ENCODE measurements around the gene TLX2. TPM values are rescaled to one million over a fixed set of nuclear protein-coding genes. Genes with fewer than 3 reads are reported as not detected.

TLX2 gene
- total and polyA plus RNA-seq, 2 of the 8 experiments (the other 6 are each of a cell fraction or from before 2014, with no cell fraction given), result 0.06 to 0.17 TPM

DNA sequence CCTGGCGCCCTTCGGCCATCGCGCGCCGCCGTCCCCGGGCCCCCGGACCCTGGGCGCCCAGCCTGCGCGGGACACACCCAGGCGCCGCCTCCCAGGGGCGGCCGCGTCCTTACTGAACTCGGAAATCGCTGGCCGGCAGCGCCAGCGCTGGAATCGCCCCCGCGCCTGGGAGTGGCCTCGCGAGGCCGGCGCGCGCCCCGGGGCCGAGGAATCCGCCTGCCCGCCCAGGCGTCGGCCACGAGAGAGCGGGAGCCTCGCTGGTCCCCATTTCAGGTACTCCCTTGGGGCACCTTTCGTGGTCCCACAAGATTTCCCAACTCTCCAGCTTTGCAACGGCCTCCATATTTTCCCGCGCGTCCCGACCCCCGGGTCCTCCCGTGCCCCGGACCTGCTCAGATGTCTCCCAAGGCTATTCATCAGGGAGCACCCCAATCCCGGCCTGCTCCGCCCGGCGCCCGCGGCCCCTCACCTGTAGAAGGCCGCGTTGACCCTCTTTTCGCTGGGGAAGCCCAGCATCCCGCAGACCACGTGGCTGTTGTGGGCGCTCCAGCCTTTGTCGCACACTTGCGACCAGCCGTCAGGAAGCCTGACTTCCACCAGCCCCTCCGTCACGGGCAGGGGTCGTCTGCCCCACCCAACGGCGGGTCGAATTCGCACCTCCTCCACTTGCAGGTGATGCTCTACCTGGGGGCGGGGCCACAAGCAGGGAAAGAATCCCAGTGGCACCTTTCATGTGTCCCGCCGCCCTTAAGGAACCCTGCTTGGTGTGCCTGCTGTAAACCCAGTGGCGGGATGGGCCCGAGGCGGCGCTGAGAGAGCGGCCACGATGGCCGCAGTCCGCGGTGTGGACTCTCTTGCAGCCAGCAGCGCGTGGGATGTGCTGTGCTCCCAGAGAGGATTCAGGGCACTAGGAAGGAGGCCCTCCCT, 34.9 kb downstream of the TLX2 start (continued):
- TF ChIP-seq POU5F1 (IDR thresholded peaks at IDR 0.05; ENCODE audit: low read depth, low read length), result no peak
- TF ChIP-seq CREB1 (IDR thresholded peaks at IDR 0.05), result peak; percentile 78; the same call in 1 of the 2 replicates
- TF ChIP-seq PHF8 (conservative IDR thresholded peaks at IDR 0.05; ENCODE audit: low read depth, low read length), result peak; percentile 71; the same call in 1 of the 2 replicates
- peak in 1 of 2 experiments; percentile 85; a peak in 1 of 4 replicates for TF ChIP-seq HDAC2 (IDR thresholded peaks at IDR 0.05; ENCODE audit: borderline replicate concordance in 1 of 2, low read depth in 2 of 2, low read length in 2 of 2)
- TF ChIP-seq NRF1 (IDR thresholded peaks at IDR 0.05; ENCODE audit: low read depth, low read length), result no peak
- no peak for TF ChIP-seq KDM5A (IDR thresholded peaks at IDR 0.05; ENCODE audit: low read length)
- TF ChIP-seq GTF2F1 (IDR thresholded peaks at IDR 0.05; ENCODE audit: borderline replicate concordance, low read depth, low read length), result no peak
- no peak for TF ChIP-seq MAFK (IDR thresholded peaks at IDR 0.05; ENCODE audit: low read depth, low read length)
- TF ChIP-seq RXRA (IDR thresholded peaks at IDR 0.05; ENCODE audit: insufficient read depth, low read depth, low read length), result no peak
- TF ChIP-seq, protein P1, sequence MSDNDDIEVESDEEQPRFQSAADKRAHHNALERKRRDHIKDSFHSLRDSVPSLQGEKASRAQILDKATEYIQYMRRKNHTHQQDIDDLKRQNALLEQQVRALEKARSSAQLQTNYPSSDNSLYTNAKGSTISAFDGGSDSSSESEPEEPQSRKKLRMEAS (IDR thresholded peaks at IDR 0.05), result peak; percentile 95
- TF ChIP-seq, protein P2, sequence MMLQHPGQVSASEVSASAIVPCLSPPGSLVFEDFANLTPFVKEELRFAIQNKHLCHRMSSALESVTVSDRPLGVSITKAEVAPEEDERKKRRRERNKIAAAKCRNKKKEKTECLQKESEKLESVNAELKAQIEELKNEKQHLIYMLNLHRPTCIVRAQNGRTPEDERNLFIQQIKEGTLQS (IDR thresholded peaks at IDR 0.05; ENCODE audit: insufficient read depth, low read depth, low read length), result no peak
- TF ChIP-seq GABPA (IDR thresholded peaks at IDR 0.05; ENCODE audit: borderline replicate concordance, insufficient read depth, low read length), result no peak
- TF ChIP-seq SP4 (IDR thresholded peaks at IDR 0.05; ENCODE audit: low read length), result no peak
- TF ChIP-seq E2F6 (IDR thresholded peaks at IDR 0.05), result peak; percentile 90
- TF ChIP-seq POLR2AphosphoS5 (IDR thresholded peaks at IDR 0.05; ENCODE audit: low read depth, low read length), result peak; percentile 82; the same call in 1 of the 2 replicates
- no peak for TF ChIP-seq SRF (IDR thresholded peaks at IDR 0.05; ENCODE audit: low read depth, low read length)
- peak in 1 of 2 experiments; percentile 63; a peak in 2 of 3 replicates for TF ChIP-seq POLR2A (IDR thresholded peaks at IDR 0.05; ENCODE audit: control extremely low read depth in 1 of 2, low read depth in 2 of 2, low read length in 2 of 2)
- peak; percentile 63 for TF ChIP-seq TAF1 (IDR thresholded peaks at IDR 0.05; ENCODE audit: low read depth, low read length)
- peak; percentile 46 for TF ChIP-seq ASH2L (IDR thresholded peaks at IDR 0.05; ENCODE audit: low read length)
- peak; percentile 53 for TF ChIP-seq EZH2 (IDR thresholded peaks at IDR 0.05; ENCODE audit: low read depth, low read length, severe bottlenecking)
- TF ChIP-seq EGR1 (IDR thresholded peaks at IDR 0.05; ENCODE audit: borderline replicate concordance, low read depth, low read length), result peak; percentile 62
- TF ChIP-seq CBX5 (IDR thresholded peaks at IDR 0.05; ENCODE audit: low read depth, low read length), result no peak
- no peak for TF ChIP-seq CHD1 (IDR thresholded peaks at IDR 0.05; ENCODE audit: low read depth, low read length)

Data from H1 (cell line).